Tibial nerve (tissue), 4 donors: ENCODE results near the gene PLSCR1. TPM values are rescaled to one million over a fixed set of nuclear protein-coding genes. Genes with fewer than 3 reads are reported as not detected.

Experiments
- DNase-seq, 2 donors: peaks; one replicate each; pipeline ENCODE4 v3.0.0-alpha.2; 2019; ENCODE audit warnings: low spot score in 2 of 2
- H3K27ac ChIP-seq, 4 donors: fragments of 200-600 bp; sonication (generic) in 3 of 4; one replicate each; pipeline ENCODE4 v1.5.1; 2017 to 2019; ENCODE audit warnings: mild to moderate bottlenecking in 1 of 4
- H3K27me3 ChIP-seq, 2 donors: fragments of 200-600 bp; sonication (generic) in 1 of 2; one replicate each; pipeline versions ENCODE4 v1.5.1 to v1.6.0; 2017 to 2019
- H3K36me3 ChIP-seq, 3 donors: fragments of 200-600 bp; sonication (generic); one replicate each; pipeline ENCODE4 v1.5.1; 2018 to 2019
- H3K4me1 ChIP-seq, 4 donors: fragments of 200-600 bp; sonication (generic) in 3 of 4; one replicate each; pipeline ENCODE4 v1.5.1; 2017 to 2019
- H3K4me3 ChIP-seq, 4 donors: fragments of 200-600 bp; sonication (generic) in 3 of 4; one replicate each; pipeline ENCODE4 v1.5.1; 2017 to 2019; ENCODE audit warnings: mild to moderate bottlenecking in 1 of 4, moderate library complexity in 1 of 4
- H3K9me3 ChIP-seq, 4 donors: fragments of 200-600 bp; sonication (generic) in 3 of 4; one replicate each; pipeline ENCODE4 v1.5.1; 2017 to 2019
- CTCF ChIP-seq, 5 experiments: fragments of 200-600 bp in 3 of 5; fragments of 450-650 bp in 2 of 5; sonication (generic) in 3 of 5; IDR thresholded peaks; one replicate each; pipeline ENCODE4 v1.5.1; 2016 to 2019; ENCODE audit warnings: antibody characterized with exemption in 5 of 5, mild to moderate bottlenecking in 3 of 5, moderate library complexity in 2 of 5
- EP300 ChIP-seq, 2 donors: sonication (generic); formaldehyde crosslinking; IDR thresholded peaks; one replicate each; pipeline ENCODE4 v1.6.1; 2017; ENCODE audit warnings: antibody characterized with exemption in 2 of 2, mild to moderate bottlenecking in 1 of 2
- POLR2A ChIP-seq, 2 donors: fragments of 450-650 bp; IDR thresholded peaks; one replicate each; pipeline ENCODE4 v1.6.1; 2017; ENCODE audit warnings: antibody characterized with exemption in 2 of 2, mild to moderate bottlenecking in 2 of 2, moderate library complexity in 2 of 2
- WGBS, 2 donors: methylation state at CpG; one replicate each; pipeline ENCODE4 v1.1.5; 2018; 5-methylcytosine and 5-hydroxymethylcytosine counted together
- total RNA-seq, 4 donors: library from RNA; depleted of rRNA; stranded (reverse); fragments of >200 nt; gene quantifications; one replicate each; pipeline ENCODE4 v1.1.0, GENCODE V29; 2016

Gene PLSCR1
- total RNA-seq, 4 donors from 2014 or later: 57.8 to 104 (median 68.7) TPM

GRCh38 chr3:146470425-146470990 lies 73.9 kb downstream of the PLSCR1 start:
- TF ChIP-seq POLR2A (IDR thresholded peaks at IDR 0.05) (no peak), CTCF (IDR thresholded peaks at IDR 0.05) (no peak), EP300 (IDR thresholded peaks at IDR 0.05) (no peak)
- peak overlapping the region in 1 of 4 donors; percentile 63 for H3K4me3 ChIP-seq
- H3K9me3 ChIP-seq: no peaks in the 10 kb centered on the region
- peaks cover 0 to 18% (median 0%) of the 10 kb centered on the region in 4 donors for H3K4me1 ChIP-seq
- DNase-seq: no peak
- no peaks in the 10 kb centered on the region for H3K27me3 ChIP-seq
- H3K27ac ChIP-seq: no peak overlapping the region
- WGBS, 2 donors: 89 to 90% methylated on average over 9 of the region's 9 CpGs
- H3K36me3 ChIP-seq: no peaks in the 10 kb centered on the region

- no peaks in the 10 kb centered on the region for H3K36me3 ChIP-seq
- TF ChIP-seq CTCF (IDR thresholded peaks at IDR 0.05) (no peak), POLR2A (IDR thresholded peaks at IDR 0.05) (peak in 1 of 2 donors; percentile 38), EP300 (IDR thresholded peaks at IDR 0.05) (peak in 1 of 2 donors; percentile 17)
- peak within 1 kb of the TSS; percentile 41 to 80 (median 72) for H3K27ac ChIP-seq
- peak; percentile 43 to 51 for DNase-seq
- 10 to 17% methylated on average over 28 to 44 of the region's 51 CpGs for WGBS, 2 donors
- peak within 1 kb of the TSS; percentile 44 to 79 (median 66) for H3K4me3 ChIP-seq
- no peaks in the 10 kb centered on the region for H3K27me3 ChIP-seq
- H3K9me3 ChIP-seq: no peaks in the 10 kb centered on the region
- peaks cover 0 to 18% (median 0%) of the 10 kb centered on the region in 4 donors for H3K4me1 ChIP-seq
Observed at GRCh38 chr3:146469150-146470017, 75.0 kb downstream of the PLSCR1 start, which contains the start of gene PLSCR2. PLSCR2 (minus strand) TSS chr3:146469561; CDS start chr3:146459904, 9,657 bp downstream.

GRCh38 chr3:146468671-146469149 lies 75.7 kb downstream of the PLSCR1 start:
- H3K4me3 ChIP-seq: peak overlapping the region in 2 of 4 donors; percentile 63 to 68
- 73% methylated on average over 10 of the region's 10 CpGs for WGBS, 2 donors

GRCh38 chr3:146468234-146468633 lies 76.2 kb downstream of the PLSCR1 start:
- H3K9me3 ChIP-seq: no peaks in the 10 kb centered on the region
- peak; percentile 20 to 32 for DNase-seq
- peak overlapping the region in 1 of 4 donors; percentile 6 for H3K27ac ChIP-seq
- no peaks in the 10 kb centered on the region for H3K27me3 ChIP-seq
- H3K36me3 ChIP-seq: no peaks in the 10 kb centered on the region
- no peak overlapping the region for H3K4me3 ChIP-seq
- peaks cover 0 to 18% (median 0%) of the 10 kb centered on the region in 4 donors for H3K4me1 ChIP-seq
- TF ChIP-seq POLR2A (IDR thresholded peaks at IDR 0.05) (no peak), CTCF (IDR thresholded peaks at IDR 0.05) (no peak), EP300 (IDR thresholded peaks at IDR 0.05) (no peak)
- WGBS, 2 donors: 26 to 35% methylated on average over 4 of the region's 4 CpGs

More at GRCh38 chr3:146468671-146469149, 75.7 kb downstream of the PLSCR1 start:
- H3K9me3 ChIP-seq: no peaks in the 10 kb centered on the region
- no peaks in the 10 kb centered on the region for H3K27me3 ChIP-seq
- peak overlapping the region in 2 of 4 donors; percentile 65 to 79 for H3K27ac ChIP-seq
- no peak for TF ChIP-seq POLR2A (IDR thresholded peaks at IDR 0.05)
- TF ChIP-seq EP300 (IDR thresholded peaks at IDR 0.05): no peak
- TF ChIP-seq CTCF (IDR thresholded peaks at IDR 0.05): no peak
- H3K4me1 ChIP-seq: peaks cover 0 to 18% (median 0%) of the 10 kb centered on the region in 4 donors
- no peak for DNase-seq
- no peaks in the 10 kb centered on the region for H3K36me3 ChIP-seq
